Measurements from ENCODE around the gene GCN1.

Gene GCN1

GRCh38 chr12:120092551-120093335 is 101.8 kb downstream of the GCN1 start:
- no peak for DNase-seq

GRCh38 chr12:120091371-120092090 is 103.0 kb downstream of the GCN1 start:
- no peak for DNase-seq

GRCh38 chr12:120090626-120091295 is 103.8 kb downstream of the GCN1 start:
- DNase-seq = no peak

GRCh38 chr12:120090206-120090605 is 104.3 kb downstream of the GCN1 start:
- DNase-seq = no peak

- DNase-seq = no peak
These were observed 104.7 kb downstream of the GCN1 start for GRCh38 chr12:120089796-120090195.

GRCh38 chr12:120089105-120089504 is 105.4 kb downstream of the GCN1 start:
- DNase-seq = no peak

- DNase-seq = peak; percentile 99 to 100 (median 100)
These were observed 107.5 kb downstream of the GCN1 start for GRCh38 chr12:120086801-120087621.

- DNase-seq = no peak
These were observed 108.4 kb downstream of the GCN1 start for GRCh38 chr12:120085920-120086645.

- no peak for DNase-seq
These were observed 112.9 kb downstream of the GCN1 start for GRCh38 chr12:120081641-120082040.

- no peak for DNase-seq
These were observed 114.8 kb downstream of the GCN1 start for GRCh38 chr12:120079411-120080400.

- DNase-seq = peak in 1 of 5 donors; percentile 12
These were observed 115.6 kb downstream of the GCN1 start for GRCh38 chr12:120078868-120079267.

- DNase-seq = no peak
These were observed 117.3 kb downstream of the GCN1 start for GRCh38 chr12:120077260-120077659.
